HG03565 (cell line): ENCODE data around the gene DNMT3B.
A peak's percentile ranks its signal among the peaks of the same experiment; 100 is the strongest.
"Not testable (repeated sequence)": the region's sequence is repeated elsewhere in the genome, so short reads cannot be mapped to it uniquely, and the experiment has no call there.

Source experiments
- ATAC-seq: cut with Tn5 transposase; IDR thresholded peaks from one replicate; pipeline ENCODE4 v1.9.1; 2021; ENCODE audit warnings: mild to moderate bottlenecking, moderate library complexity; ENCODE audit not compliant: unreplicated experiment

Gene DNMT3B

DNA sequence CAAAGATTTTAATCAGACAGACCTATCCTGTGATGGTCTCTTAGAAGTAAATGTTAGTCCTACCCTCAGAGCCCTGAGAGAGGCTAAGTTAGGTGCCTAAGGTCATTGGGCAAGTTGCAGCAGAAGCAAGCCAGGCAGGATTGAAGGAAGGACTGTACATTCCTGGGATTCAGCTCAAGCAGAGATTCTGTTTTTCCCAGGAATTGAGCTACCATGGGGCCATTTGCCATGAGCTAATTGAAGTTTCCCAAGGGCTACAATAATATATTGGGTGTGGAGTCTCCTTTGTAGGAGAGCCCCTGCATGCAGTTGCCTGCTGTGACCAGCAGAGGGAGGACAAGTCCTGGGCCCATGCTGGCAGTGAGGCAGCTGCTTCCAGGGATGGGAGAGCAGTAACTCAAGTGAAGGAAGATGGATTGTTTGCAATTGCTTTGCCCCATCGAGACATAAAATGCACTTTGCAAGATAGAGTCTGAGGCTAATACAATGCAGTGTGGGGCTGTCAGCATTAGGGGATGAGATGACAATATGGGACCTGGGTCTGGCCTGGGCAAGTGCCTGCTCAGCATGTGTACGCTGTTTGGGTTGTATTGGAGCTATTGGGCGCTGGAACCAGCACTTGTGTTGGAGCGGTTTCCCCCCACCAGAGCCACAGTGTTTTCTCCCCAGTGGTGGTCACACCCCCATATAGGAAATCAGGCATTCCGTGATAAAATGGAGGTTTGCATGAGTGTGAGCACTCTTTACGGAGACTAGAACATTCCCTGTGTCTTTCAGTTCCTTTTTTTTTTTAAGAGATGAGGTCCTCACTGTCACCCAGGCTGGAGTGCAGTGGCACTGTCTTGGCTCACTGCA lies 27.9 kb downstream of the DNMT3B start:
- ATAC-seq = peak; percentile 56

DNA sequence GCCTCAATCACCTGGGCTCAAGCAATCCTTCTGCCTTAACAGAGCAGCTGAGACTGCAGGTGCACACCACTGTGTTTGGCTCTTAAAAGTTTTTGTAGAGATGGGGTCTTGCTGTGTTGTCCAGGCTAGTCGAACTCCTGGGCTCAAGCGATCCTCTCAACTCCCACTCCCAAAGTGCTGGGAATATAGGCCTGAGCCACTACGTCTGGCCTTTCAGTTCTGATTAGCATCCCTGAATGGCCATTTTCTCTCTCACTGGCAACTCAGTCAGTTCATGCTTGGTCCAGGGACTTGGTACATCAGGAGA lies 28.5 kb downstream of the DNMT3B start:
- ATAC-seq = no peak

DNA sequence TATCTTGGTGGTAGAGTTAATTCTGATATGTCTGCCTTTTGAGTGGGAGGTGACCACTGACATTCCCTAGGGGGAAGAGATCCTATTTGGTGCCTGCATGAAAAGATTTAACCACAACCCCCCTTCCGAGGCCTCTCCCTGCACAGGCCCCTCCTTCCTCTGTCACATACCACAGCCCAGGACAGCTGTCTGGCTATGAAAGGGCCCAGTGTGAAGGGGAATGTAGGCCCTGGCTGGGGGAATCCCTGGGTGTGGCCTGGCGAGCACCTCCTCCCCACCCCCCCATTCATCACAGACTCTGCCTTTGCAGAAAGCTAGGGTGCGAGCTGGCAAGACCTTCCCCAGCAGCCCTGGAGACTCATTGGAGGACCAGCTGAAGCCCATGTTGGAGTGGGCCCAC lies 30.1 kb downstream of the DNMT3B start:
- peak; percentile 58 for ATAC-seq

DNA sequence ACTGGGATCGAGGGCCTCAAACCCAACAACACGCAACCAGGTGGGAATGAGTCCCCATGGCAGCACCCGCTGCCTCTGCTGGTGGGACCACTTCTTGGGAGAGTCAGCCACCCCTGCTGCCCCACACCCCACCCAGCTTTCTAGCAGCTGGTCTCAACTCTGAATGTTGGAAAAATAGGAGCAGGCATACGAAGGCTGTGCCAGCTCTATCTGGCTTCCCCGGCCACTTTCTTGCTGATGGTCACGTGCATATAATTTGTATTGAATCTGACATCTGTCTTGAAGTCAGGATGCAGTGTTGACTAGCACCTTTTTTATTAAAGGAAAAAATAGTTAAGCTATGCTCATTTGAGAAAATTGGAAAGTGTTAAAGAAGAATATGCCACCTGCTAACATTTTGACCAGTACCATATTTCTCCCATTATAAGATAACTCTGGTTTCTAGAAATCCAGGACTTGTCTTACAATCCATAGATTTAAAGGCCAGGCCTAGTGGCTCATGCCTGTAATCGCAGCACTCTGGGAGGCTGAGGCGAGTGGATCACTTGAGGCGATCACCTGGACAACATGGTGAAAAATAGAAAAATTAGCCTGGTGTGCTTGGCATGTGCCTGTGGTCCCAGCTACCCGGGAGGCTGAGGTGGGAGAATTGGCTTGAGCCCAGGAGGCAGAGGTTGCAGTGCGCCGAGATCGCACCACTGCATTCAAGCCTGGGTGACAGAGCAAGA lies 30.7 kb downstream of the DNMT3B start:
- ATAC-seq = no peak

DNA sequence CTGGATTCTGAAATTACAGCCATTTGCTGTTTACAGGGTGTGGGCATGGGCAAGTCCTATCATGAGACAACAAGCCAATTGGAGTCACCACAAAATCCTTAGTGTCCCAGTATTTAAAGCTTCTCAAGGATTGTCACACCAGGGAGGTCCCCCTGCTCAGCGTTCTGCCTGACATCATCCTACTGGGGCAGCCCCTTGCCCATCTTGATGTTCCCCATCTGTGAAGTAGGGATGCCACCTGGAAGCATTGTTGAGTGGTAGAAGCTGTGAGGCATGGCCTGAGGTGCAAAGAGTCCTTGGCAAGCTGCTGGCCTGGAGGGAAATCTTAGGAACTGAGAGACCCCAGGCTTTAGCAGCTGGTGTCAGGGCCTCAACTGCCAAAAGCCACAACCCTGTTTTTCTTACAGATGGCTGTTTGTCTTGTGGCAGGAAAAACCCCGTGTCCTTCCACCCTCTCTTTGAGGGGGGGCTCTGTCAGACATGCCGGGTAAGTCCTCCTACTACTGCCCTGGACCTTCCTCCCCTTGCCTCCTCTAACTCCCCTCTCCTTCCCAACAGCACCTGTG lies 34.3 kb downstream of the DNMT3B start:
- ATAC-seq = no peak

DNA sequence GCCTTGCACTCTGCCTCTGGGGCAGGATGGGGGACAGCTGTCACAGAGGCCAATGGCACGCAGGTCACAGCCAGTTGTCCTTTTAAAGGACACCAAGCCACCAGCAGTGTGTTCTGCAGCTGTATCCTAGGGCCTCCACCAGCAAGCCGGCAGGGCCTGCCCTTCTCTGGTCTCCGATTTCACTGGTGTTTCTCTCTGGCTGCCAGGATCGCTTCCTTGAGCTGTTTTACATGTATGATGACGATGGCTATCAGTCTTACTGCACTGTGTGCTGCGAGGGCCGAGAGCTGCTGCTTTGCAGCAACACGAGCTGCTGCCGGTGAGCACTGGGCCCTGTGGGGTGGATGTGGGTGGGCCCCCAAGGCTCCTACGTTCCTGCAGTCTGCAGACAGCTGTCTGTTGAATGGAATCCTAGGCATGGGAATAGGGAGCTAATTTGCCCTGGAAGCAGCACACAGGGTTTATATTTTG lies 34.8 kb downstream of the DNMT3B start:
- ATAC-seq = no peak

DNA sequence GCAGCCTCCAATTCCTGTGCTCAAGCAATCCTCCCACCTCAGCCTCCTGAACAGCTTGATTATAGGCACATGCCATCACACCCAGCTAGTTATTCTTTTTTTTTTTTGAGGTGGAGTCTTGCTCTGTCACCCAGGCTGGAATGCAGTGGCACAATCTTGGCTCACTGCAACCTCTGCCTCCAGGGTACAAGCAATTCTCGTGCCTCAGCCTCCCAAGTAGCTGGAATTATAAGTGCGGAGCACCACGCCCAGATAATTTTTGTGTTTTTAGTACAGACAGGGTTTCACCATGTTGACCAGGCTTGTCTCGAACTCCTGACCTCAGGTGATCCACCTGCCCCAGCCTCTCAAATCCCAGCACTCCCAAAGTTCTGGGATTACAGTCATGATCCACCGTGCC lies 35.4 kb downstream of the DNMT3B start:
- ATAC-seq = not testable (repeated sequence)

DNA sequence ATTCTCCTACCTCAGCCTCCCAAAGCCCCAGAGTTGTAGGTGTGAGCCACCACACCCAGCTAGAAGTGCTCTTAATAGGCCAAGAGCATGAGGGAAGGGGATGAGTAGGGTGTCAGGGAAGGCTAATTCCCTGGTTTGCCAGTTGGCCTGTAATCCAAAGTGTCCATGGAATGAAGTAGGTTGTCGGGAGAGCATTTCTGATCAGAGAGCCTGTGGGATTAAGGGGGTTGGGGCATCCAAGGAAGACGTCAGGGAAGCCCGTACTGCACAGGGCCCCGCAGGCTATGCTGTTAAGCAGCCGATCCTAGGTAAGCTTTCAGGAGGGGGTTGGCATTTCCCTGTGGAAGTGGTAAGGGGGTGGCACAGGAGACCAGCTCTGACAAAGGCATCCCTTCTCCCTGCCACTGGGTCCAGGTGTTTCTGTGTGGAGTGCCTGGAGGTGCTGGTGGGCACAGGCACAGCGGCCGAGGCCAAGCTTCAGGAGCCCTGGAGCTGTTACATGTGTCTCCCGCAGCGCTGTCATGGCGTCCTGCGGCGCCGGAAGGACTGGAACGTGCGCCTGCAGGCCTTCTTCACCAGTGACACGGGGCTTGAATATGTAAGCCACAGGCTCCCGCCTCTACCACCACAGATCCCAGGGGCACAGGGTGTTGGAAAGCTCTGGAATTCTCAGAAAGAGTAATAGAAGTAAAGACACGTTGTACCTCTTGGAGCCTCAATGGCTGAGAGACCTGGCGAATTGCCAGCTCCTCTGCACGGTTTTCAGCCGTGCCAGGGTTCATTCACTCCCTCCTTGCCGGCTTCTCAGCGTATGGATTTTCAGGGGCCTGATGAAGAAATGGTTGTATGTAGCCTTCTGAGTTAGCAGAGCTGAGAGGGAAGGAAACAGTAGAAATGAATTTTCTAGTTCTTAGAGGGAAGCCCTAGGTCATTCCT lies 36.1 kb downstream of the DNMT3B start:
- no peak for ATAC-seq

DNA sequence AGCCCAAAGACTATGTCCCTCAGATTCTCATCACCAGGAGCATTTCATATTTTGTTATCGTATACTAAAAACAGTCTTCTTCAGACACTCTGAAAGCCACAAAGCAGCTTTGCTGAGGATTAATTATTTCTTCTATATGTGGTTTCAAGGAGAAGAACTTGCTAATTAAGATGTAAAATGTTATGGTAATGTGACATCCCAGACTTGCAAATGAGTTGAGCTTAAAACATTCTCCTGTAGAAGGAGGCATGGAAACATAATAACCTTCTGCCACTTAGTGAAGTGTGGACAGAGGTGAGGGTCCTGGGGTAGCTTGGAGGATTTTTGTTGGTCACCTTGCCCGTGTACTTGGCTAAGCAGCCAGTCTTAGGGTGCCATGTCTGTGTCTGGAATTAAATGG lies 40.9 kb downstream of the DNMT3B start:
- ATAC-seq = no peak

DNA sequence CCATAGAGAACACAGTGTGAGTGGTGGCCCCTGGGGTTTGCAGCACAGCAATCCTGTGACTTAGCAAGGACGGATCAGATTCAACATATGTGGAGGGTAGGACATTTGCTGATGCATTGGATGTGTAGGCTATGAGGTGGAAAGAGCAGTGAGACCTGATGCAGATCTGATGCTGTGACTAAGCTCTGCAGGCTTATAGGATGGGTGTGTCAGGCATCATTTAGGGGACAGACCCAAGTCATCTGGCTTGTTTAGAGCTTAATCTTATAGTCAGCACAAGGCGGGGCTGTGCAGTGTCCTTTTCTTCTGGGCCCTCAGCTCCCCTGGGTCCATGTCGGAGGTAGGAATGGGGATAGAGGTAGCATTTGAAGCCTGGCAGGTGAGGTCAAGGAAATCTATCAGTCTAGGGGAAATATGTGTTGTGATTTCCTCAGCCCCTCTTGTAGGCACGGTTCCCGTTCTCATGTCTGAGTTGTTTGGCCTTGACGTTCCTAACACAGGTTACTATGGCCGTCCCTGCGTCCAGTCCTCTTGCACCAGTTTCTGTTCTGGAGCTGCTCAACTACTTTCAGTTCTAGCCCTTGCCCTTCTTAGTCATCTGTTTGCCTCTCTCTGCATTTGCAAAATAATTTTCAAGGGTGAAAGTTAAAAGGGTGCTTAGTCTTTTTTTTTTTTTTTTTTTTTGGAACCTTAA lies 42.0 kb downstream of the DNMT3B start:
- no peak for ATAC-seq

DNA sequence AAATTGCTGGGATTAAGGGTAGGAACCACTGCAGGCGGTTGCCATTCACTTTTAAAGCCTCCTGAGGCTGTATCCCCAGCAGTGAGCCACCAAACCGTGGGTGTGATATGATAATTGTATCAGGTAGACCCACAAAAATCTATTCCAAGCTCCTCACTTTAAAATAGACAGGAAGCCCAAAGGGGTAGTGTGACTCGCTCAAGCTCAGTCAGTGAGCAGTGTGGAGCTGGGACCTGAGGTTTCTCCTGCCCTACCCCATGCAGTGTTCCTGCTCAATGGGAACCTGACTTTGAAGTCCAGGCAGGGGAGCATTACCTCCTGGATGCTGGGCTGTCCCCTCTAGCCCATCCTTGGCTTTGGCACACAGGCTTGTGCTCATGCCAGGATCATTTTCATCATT lies 42.6 kb downstream of the DNMT3B start:
- ATAC-seq = no peak

DNA sequence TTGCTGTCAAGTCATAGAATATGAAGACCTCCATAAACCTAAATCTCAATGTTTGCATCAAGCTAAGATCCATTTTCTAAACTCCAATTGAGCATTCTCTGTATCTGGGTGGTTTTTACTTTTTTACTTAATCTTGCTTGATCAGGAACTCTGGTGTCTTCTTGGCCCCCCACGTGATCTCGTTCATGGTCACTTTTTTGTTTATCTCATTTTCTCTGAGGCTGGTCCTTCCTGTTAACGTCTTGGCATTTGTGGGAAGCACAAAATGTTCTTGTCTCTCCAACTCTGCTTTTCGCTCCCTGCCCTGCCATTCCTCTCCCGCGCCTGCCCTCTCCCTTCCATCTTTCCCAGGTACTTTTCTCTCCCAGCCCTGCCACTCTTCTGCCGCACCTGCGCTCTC lies 43.5 kb downstream of the DNMT3B start:
- ATAC-seq = no peak

DNA sequence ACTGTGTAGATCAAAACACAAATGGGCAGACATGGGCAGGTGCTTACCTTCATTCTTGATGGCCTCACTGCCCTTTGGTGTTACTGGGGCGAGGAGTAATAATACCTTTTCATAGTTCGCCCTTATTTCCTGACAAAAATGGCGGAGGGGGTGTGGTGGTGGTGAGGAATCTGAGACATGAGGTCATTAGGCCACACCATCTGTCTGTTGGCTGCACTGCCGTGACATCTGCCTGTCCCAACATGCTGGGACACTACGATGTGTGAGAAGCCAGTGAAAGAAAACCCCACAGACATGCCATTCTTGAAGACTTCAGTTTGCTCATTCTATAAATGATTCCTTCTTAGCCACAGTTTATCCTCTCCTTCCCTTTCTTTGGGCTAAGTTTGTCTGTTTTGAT lies 44.2 kb downstream of the DNMT3B start:
- ATAC-seq = no peak

DNA sequence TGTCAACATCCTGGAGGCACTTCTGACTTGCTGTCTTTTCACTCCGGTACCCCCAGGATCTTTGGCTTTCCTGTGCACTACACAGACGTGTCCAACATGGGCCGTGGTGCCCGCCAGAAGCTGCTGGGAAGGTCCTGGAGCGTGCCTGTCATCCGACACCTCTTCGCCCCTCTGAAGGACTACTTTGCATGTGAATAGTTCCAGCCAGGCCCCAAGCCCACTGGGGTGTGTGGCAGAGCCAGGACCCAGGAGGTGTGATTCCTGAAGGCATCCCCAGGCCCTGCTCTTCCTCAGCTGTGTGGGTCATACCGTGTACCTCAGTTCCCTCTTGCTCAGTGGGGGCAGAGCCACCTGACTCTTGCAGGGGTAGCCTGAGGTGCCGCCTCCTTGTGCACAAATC lies 45.5 kb downstream of the DNMT3B start:
- ATAC-seq = no peak

DNA sequence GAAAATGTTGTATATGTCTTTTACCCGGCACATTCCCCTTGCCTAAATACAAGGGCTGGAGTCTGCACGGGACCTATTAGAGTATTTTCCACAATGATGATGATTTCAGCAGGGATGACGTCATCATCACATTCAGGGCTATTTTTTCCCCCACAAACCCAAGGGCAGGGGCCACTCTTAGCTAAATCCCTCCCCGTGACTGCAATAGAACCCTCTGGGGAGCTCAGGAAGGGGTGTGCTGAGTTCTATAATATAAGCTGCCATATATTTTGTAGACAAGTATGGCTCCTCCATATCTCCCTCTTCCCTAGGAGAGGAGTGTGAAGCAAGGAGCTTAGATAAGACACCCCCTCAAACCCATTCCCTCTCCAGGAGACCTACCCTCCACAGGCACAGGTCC lies 46.3 kb downstream of the DNMT3B start:
- ATAC-seq = no peak

DNA sequence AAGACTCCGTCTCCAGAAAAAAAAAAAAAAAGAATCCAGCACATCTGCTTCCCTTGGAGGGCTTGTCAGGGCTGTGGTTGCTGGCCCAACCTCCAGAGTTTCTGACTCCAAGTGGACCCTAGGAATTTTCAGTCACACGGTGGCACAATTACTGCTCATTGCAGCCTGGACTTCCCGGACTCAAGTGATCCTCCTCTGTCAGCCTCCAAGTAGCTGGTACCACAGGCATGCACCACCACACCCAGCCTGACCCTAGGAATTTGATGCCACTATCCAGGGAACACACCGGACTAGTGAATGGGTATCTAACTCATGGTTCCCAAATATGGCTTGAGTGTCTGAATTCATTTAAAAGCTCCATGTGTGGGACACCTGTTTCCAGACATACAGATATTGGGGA lies 47.7 kb downstream of the DNMT3B start:
- no peak for ATAC-seq

DNA sequence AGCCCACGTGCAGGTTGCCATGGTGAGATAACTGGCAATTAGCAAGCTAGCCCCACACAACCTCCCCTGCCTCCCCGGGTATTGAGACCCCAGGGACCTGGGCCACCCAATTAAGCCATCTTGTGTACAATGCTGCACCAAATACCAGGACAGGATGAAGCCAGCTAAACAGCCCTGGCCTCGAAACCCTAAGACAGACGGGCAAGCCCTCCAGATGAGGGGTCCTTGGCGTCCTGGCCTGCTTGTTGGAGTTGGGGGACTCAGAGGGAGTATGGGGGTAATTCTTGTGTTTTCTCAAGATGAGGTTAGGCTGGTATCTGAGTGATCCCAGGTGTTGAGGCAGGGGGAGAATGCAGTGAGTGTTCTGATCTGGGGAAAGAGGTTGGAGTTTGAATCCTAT lies 48.8 kb downstream of the DNMT3B start:
- no peak for ATAC-seq

DNA sequence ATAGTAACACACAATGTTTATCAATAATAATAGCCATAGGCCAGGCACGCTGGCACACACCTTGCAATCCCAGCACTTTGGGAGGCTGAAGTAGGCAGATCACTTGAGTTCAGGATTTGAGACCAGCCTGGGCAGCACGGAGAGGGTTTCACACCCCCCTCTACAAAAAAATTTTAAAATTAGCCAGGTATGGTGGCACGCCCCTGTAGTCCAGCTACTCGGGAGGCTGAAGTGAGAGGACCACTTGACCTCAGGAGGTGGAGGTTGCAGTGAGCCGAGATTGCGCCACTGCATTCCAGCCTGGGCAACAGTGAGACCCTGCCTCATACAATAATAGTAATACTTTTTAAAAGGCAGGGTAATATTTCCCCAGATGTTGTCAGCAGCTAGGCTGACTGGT lies 49.7 kb downstream of the DNMT3B start:
- ATAC-seq = no peak

DNA sequence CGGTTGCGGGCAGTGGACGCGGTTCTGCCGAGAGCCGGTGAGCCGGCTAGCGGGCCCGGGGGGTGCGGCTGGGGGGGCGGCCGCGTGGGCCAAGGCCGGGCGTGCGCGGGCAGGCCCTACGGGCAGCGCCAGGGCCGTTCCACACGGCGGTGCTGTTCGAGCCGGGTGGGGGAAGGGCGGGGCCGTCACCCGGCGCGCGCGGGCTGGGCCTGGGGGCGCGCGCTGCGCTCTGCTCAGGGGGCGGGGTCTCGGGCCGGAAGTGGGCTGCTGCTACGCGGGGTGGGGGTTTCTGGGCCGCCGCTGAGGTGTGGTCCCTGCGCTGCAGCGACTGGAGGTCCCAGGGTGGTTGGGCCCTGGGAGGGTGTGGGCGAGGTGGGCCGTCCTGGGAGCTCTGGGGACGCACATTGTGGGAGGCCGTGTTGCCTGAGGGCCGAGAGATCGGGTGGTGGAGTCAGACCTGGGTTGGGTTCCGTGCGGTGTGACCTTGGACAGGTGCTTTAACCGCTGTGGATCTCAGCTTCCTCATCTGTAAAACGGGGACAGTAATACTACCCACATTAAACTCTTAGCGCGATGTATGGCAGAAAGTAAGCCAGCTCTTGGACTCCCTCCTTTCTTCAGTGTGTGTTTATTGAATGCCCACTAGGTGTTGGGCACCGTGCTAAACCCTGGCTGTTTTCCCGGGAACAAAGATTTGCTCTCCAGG lies 58.0 kb downstream of the DNMT3B start:
- ATAC-seq = peak; percentile 34
